HG03025 (cell line): ENCODE results near the gene LRG1.
"Not testable (repeated sequence)": the region's sequence is repeated elsewhere in the genome, so short reads cannot be mapped to it uniquely, and the experiment has no call there.

ENCODE experiments used
- ATAC-seq: cut with Tn5 transposase; IDR thresholded peaks from one replicate; pipeline ENCODE4 v1.9.1; 2021; ENCODE audit warnings: mild to moderate bottlenecking, moderate library complexity; ENCODE audit not compliant: unreplicated experiment, low FRiP score

Gene LRG1

DNA sequence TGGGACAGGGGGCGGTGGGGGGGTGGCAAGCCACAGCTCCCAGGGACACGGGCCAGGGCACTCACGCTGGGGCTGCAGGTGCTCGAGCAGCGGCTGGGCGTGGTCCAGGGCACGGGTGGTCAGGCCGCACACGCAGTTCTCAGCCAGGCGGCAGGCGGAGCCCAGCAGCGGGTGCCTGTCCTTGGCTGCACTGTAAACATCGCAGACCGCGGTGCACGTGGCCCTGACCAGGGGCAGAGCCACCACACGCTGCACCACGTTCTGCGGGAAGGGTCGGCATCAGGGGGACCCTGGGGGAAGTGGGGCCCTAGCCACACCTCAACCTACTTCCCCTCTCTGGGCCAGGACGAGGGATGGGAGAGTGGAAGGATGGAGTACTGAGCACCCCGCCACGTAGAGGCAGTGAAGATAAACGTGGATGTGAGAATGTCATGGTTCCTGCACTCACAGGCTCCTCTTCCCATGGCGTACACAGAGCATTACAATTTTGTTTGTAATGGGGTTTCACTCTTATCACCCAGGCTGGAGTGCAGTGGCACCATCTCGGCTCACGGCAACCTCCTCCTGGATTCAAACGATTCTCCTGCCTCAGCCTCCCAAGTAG lies 8.2 kb downstream of the LRG1 start:
- ATAC-seq, result no peak

DNA sequence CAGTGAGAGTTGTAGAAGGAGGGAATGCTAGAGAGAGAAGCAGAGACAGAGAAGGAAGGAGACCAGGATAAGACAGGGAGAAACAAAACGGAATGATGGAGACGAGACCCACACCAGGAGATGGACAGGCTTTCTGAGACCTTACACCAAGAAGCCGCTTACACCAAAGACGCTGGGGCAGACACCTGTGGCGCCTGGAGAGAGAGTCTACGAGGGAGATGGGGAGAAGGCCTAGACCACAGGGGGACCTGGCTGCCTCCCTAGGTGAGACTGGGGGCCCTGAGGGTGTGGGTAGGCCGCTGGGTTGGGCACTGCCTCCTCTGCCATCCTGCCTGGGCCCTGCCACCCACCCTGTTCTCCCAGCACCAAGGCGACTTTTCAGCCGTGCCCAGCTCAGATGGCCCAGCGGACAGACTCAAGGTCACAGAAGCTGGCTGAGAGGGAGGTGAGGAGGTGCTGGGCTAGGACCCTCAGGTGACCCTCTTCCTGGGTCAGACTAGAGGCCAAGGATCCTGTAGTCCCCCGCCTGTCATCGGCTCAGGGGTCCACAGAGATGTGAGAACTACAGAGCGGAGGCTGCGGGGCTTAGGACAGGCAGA lies 9.8 kb downstream of the LRG1 start:
- no peak for ATAC-seq

DNA sequence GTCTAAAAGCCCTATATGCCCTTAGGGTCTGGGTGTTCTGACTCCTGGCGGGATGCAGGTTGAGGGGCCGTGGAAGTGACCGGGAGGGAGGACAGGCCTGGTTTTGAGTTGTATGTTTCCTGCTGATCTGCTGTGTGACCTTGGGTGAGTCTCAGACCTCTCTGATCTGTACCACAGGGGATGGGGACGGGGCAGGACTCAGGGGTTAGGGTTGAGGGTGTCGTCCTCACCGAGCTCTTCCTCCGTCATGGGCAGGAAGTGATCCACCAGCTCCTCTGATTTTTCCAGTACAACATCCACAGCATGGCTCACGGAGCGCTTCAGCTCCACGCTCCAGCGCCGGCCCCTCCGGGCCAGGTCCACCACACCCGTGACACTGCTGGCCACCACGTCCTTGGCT lies 11.0 kb downstream of the LRG1 start:
- ATAC-seq, result no peak

DNA sequence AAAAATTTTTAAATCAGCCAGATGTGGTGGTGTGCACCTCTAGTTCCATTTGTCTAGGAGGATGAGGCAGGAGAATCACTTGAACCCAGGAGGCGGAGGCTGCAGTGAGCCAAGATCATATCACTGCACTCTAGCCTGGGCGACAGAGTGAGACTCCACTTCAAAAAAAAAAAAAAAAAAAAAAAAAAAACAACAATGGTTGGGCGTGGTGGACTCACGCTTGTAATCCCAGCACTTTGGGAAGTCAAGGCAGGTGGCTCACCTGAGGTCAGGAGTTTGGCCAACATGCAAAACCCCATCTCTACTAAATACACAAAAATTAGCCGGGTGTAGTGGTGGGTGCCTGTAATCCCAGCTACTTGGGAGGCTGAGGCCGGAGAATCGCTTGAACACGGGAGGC lies 12.5 kb downstream of the LRG1 start:
- not testable (repeated sequence) for ATAC-seq

DNA sequence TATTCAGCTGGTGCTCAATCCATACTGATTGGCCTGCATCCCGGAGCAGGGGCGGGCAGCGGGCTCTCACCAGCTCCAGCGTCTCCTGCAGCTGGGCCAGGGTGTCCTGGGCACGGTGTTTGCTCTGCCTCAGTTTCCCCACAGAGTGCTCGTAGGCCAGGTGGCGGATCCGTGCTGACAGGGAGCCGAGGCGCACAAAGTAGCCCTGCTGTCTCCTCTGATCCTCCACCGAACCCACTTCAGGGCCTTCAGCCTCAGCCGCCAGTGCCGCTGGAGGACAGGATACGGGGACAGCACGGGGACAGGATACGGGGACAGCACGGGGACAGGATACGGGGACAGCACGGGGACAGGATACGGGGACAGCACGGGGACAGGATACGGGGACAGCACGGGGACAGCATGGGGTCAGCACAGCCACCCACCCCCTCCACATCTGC lies 14.3 kb downstream of the LRG1 start:
- no peak for ATAC-seq

DNA sequence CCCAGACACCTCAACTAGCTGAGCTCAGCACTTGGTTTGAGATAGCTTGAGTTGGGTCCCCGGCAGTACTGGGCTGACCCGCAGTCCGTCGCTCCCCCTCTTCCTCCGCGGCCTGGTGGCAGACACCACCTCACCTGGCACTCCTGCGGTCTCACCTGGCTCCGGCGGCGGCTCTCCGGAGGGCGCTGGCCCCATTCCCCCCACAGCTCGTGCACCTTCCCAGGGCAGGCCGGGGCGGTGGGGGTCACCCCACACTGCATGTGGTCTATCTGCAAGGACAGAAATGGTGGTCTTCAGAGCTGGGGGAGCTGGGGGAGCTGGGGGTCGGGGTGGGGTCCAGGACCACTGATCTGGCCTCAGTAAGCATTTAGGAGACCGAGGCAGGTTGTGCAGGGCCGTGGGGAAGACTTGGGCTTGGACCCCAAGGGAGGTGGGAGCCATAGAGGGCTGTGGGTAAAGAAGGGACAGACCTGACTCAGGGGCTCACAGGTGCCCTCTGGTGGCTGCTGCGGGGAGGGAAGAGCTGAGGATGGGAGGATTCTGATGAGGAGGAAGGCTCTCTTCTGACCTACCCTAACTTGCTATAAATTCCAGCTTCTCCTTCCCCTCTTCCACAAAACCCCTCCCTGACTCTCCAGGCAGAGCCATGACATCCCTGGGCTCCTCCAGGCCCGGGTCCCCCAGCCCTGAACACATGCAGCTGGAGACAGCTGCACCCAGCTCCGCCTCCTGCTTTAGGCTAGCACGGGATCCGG lies 14.9 kb downstream of the LRG1 start:
- no peak for ATAC-seq

DNA sequence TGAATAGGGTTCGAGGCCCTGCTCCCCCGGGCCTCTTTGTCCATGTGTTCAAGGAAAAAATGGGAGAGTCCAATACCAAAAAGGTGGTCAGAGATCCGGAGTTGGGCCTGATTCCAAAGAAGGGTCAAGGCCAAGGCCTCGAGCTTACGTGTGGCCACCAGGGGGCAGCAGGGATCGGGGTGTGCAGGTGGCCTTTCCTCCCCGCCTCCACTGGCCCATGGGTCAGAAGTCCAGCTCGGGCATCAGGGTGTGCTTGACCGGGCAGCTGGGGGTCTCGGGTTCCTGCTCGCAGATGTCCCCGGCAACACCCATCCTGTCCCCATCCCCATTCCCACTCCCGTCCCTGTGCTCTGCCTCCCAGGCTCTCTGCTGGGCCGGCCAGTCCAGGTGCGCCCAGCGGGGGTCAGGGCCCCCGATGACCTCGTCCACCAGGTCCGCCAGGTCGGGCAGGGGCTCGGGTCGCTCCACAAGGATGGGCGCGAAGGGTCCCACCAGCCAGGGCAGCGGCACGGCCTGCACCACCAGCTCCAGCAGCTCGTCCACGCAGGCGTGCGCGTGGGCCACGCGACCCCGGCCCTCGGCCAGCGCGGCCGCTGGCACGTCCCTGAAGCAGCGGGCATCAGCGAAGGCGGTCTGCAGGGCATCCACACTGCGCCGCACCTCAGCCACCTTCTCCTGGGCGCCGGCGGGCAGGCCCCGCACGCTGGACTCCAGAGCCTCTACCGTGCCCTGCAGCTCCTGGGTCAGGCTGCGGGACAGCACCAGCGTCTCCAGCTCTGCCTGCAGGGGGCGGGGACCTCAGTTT lies 16.3 kb downstream of the LRG1 start:
- ATAC-seq, result no peak

DNA sequence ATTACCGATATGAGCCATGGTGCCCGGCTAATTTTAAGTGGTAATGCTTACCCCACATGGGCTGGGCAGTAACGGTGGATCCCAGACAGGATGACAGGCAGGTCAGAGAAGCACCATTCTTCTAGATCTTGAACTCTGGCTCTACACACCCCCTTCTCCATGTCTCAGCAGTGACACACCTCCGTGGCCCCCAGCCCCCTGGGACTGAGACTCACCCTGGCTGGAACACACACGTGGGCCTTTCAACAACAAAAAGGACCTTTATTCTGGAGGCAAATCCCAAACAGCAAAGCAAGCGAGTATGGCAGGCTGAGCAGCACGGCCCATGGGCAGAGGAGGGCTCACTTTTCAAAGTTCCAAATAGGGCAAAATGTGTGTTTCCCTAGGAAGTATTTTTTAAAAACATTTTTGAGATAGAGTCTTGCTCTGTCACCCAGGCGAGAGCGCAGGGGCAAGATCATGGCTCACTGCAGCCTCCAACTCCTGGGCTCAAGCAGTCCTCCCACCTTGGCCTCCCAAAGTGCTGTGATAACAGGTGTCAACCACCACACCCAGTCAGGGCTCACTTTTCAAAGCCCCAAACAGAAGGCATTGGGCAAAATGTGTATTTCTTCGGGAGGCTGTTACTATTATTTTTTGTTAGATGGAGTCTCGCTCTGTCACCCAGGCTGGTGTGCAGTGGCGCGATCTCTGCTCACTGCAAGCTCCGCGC lies 17.4 kb downstream of the LRG1 start:
- ATAC-seq, result no peak

DNA sequence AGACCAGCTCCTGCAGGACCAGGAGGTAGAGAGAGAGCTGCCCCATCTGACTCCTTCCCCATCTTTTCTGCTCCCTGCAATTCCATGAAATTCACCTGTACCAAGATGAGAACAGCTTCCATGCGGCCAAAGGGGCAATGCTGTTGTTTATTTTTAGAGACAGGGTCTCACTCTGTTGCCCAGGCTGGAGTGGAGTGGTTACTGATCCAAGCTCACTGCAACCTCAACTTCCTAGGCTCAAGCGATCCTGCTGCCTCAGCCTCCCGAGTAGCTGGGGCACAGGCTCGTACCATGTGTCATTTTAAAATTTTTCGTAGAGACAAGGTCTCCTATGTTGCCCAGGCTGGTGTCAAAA lies 18.0 kb downstream of the LRG1 start:
- no peak for ATAC-seq

DNA sequence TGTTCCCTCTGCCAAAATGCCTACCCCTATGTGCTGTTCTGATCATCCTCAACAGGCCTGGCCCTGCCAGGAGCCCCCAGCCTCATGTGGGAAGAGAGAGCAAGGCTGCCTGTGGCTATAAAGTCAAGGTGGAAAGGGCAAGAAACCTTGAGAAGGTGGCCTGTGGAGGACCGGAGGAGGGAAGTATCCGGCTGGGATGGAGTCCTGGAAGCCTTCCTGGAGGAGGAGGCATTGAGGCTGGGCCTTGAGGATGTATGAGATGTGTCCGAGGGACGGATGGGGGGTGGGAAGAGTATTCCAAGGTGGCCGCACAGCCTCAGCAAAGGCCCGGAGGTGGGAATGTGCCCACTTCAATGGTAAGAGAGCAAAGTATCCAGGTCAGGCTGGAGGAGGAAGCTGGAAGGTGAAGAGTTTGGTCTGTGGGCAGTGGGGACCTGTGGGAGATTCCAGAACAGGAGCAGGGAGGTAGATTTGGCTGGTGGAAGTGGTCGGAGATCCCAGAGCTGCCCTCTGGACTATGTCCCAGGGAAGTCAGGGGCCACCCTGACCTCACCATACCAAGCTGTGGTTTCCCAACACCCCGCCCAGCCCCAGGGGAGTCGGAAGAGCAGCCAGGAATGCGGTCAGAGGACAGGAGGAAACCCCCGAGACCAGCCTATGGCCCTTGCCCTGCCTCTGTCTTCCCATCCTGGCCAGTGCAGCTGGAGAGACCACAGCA lies 18.5 kb downstream of the LRG1 start:
- no peak for ATAC-seq

DNA sequence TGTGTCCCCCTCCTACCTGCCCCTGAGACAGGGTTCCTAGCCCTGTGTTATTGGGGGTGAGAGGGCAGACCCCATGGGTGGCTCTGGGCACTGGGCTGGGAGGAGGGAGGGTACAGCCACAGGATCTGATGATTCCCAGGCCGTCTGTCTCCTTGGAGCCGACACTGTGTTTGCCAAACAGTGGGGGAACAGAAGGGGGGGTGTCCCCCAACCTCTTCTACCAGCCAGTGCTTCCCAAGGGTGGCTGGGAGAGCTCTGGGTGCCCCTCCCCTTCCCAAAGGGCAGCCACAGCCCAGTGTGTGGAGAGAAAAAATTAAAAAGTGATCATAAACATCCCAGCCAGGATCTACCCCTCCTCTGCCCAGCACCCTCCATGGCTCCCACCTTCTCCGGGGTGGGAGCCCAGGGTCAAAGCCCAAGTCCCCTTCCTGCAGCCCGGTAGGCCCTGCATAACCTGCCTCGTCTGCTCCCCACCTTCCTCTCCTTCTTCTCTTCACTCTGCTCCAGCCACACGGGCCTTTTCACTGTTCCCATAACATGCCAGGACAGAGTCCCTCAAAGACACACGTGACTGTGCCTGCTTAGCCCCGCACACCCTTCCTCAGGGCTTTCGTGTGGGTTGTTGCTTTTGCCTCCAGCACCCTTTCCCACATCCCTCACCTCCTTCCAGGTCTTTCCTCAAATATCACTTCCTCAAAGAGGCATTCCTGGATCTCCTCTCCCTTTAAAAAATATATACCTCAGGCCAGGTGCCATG lies 20.1 kb downstream of the LRG1 start:
- no peak for ATAC-seq

DNA sequence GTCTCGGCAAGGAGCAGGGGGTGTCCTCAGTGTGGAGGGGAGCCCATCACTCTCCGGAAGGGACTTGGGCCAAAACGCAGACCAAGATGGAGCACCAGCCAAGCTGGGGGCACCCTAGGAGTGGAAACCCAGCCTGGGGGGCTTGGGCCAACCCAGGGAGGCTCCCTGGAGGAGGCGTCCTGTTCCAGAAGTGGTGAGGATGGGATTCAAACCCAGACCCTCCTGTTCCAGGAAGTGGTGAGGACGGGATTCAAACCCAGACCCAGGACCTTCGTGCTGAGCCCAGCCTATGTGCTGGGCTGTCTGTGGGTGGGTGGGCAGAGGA lies 20.7 kb downstream of the LRG1 start:
- ATAC-seq, result no peak

DNA sequence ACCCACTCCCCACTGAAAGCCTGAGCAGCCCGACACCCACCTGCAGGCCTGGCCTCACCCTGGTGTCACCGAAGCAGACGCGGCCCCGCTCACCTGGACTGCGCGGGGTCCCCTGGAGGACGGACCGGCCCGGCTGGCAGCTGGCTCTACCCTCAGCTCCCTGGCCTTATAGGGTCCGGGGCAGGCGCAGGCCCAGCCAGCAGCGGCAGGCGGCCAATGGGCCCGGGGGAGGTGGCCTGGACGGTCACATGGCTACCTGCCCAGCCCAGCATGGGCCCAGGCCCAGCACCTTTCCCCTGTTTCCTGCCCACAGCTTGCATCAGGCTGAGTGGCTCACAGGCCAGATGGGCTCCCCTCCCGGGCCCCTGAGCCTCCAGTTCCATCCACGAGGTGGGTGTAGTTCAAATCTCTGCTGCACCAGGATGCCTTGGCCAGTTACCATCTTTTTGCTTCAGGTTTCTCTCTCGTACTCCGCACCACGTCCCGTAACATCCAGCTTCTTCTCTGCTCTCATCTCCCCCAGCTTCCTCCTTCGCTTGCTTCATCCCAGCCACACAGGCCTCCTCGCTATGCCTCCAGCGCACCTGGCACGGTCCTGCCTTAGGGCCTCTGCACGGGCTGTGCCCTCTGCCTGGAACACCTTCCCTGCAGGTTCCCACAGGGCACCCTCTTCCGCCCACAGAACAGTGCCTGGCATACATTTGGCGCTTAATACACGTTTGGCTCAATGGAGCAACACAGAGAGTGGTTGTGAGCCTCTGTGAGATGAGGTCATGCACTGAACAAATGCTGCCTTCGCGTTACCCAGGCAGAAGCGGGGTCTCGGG lies 21.3 kb downstream of the LRG1 start, which contains the start of gene PLIN4:
PLIN4 (minus strand) TSS at position 142 of the 827 bp plus-strand sequence. CDS start 214 bp downstream, outside the sequence.
- no peak for ATAC-seq

DNA sequence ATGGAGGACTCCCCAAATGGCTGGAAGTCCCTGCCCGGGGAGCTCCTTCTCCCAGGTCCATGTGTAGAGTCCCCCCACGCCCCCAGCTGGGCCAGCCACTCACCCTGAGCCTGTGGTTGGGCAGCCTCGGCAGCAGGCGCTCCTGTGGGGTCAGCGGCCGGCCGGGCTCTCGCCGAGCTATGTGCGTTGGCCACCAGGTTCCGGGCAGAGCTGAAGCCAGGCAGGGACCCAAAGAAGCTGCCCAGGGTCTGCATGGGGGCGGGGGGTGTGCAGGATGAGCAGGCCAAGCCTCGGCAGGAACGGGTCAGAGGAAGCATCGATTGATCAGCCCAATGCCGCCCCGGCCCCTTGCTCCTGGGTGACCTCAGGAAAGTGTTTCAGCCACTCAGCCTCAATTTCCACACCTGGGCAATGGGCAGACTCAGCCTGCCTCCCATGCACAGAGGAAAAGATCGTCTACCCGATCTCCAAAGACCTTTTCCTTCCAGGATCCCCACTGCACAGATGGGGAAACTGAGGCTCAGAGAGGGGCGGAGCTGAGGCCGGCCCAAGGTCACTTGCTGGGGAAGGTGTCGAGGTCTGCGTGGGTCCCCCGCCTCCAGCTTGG lies 22.3 kb downstream of the LRG1 start:
- ATAC-seq, result no peak

DNA sequence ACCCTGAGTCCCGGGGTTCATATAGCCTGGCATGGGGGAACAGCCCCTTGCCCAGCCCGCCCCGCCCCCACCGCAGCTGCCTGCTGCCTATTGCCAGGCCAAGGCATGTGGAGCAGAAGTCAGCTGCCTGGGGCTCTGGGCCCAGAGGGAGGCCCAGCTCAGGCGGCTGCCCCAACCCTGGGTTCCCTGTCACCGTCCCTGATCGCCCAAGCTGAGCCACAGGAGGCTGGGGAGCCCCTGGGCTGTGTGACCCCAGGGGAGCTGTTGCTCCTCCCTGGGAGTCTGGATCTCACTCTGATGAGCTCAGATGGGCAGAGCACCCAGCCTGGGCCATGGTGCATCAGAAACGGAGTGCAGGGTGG lies 22.9 kb downstream of the LRG1 start:
- no peak for ATAC-seq

DNA sequence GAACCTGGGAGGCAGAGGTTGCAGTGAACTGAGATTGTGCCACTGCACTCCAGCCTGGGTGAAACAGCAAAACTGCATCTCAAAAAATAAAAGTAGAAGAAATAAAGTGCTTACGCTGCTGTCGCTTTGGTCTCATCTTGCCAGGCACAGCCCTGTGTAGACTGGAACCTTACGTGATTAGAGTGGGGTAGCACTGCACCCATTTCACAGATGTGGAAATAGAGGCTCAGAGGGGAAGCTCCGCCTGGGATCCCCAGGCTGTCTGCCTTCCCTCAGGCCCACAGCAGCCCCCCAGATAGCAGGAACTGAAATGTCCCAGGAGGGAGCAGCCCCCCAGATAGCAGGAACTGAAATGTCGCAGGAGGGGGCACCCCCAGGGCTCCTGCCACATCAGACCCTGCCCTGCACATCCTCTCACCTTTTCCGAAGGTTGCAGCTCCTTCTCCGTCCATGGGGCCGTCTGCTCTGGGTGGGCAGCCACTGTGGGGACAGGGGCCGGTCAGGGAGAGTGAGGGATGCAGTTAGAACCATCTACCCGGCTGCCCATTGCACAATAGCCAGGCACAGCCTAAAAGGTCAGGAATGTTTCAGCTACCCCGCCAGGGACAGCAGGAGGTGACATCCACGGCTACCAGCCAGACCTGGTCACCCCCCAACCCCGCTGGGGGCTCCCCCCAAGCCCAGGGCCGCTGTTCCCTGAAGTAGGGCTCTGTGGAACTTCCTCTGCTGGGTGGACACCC lies 23.5 kb downstream of the LRG1 start:
- ATAC-seq, result no peak

DNA sequence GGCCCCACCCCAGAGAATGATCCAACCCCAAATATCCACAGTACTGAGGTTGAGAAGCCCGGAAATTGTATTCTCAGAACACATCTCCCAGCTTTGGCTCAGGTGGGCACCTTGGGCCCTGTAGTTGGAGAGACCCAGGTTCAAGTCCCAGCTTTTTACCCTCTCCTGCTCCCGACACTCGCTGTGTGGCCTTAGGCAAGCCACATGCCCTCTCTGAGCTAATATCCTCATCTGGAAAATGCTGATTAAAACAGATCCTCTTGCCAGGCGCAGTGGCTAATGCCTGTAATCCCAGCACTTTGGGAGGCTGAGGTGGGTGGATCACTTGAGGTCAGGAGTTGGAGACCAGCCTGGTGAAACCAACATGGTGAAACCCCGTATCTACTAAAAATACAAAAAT lies 24.1 kb downstream of the LRG1 start:
- ATAC-seq, result no peak
